Erythroblast (primary cell): Measurements from ENCODE around the gene TSPAN13.

Experiments
- GATA1 ChIP-seq: IDR thresholded peaks from 2 replicates; pipeline ENCODE4 v1.6.1; 2011; ENCODE audit warnings: low read depth, mild to moderate bottlenecking, control low read depth, low read length, moderate library complexity
- POLR2A ChIP-seq: IDR thresholded peaks from 2 replicates; pipeline ENCODE4 v1.6.1; 2011; ENCODE audit warnings: mild to moderate bottlenecking, low read length

GRCh38 chr7:16795624-16796023, 42.1 kb downstream of the TSPAN13 start:
- TF ChIP-seq POLR2A (no peak), GATA1 (no peak)
